PFSK-1 (cell line): ENCODE results near the gene LIPC.

ENCODE experiments used
- POLR2AphosphoS5 ChIP-seq: IDR thresholded peaks from 2 replicates; pipeline ENCODE4 v1.6.1; 2012; ENCODE audit warnings: low read depth, mild to moderate bottlenecking, control low read depth, low read length, moderate library complexity
- SIN3A ChIP-seq: IDR thresholded peaks from 2 replicates; pipeline ENCODE4 v1.6.1; 2012; ENCODE audit warnings: mild to moderate bottlenecking, low read length, moderate library complexity, borderline replicate concordance; ENCODE audit not compliant: insufficient read depth
- TAF1 ChIP-seq: IDR thresholded peaks from 2 replicates; pipeline ENCODE4 v1.6.1; 2012; ENCODE audit warnings: low read length, control low read depth, borderline replicate concordance; ENCODE audit not compliant: insufficient read depth
- TF ChIP-seq, protein P1 (sequence below), 2 experiments: IDR thresholded peaks; 2 replicates each; pipeline versions ENCODE4 v1.6.1 to v1.8.0; 2011 to 2012; ENCODE audit warnings: low read depth in 2 of 2, low read length in 2 of 2, control low read depth in 1 of 2, inconsistent platforms in 1 of 2, mild to moderate bottlenecking in 1 of 2, moderate library complexity in 1 of 2; ENCODE audit not compliant: insufficient read depth in 1 of 2

DNA sequence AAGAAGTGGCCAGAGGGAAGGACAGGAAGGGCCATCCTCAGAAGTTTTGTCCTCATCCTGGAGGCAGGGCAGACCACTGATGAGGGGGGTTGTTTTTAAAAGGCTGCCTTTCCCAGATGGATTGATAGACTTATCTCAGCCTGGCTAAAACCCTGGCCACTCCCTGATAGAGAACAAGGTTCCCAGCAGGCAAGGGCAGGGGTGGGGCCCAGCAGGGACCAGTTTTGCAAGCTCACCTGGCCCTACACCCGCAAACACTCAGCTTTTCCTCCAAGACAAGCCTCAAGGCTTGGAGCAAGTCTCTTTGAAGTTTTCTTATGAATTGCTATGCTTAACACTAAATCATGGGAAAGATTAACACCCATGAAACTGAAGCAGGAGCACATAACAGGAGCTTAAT is 9.1 kb downstream of the LIPC start:
- TF ChIP-seq TAF1 (no peak), POLR2AphosphoS5 (no peak), SIN3A (no peak)
- TF ChIP-seq, protein P1, sequence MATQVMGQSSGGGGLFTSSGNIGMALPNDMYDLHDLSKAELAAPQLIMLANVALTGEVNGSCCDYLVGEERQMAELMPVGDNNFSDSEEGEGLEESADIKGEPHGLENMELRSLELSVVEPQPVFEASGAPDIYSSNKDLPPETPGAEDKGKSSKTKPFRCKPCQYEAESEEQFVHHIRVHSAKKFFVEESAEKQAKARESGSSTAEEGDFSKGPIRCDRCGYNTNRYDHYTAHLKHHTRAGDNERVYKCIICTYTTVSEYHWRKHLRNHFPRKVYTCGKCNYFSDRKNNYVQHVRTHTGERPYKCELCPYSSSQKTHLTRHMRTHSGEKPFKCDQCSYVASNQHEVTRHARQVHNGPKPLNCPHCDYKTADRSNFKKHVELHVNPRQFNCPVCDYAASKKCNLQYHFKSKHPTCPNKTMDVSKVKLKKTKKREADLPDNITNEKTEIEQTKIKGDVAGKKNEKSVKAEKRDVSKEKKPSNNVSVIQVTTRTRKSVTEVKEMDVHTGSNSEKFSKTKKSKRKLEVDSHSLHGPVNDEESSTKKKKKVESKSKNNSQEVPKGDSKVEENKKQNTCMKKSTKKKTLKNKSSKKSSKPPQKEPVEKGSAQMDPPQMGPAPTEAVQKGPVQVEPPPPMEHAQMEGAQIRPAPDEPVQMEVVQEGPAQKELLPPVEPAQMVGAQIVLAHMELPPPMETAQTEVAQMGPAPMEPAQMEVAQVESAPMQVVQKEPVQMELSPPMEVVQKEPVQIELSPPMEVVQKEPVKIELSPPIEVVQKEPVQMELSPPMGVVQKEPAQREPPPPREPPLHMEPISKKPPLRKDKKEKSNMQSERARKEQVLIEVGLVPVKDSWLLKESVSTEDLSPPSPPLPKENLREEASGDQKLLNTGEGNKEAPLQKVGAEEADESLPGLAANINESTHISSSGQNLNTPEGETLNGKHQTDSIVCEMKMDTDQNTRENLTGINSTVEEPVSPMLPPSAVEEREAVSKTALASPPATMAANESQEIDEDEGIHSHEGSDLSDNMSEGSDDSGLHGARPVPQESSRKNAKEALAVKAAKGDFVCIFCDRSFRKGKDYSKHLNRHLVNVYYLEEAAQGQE (IDR thresholded peaks at IDR 0.05; ENCODE audit: insufficient read depth in 1 of 2, low read depth in 2 of 2, low read length in 2 of 2): no peak
